Parathyroid adenoma (tissue), 2 donors: ENCODE results near the gene GABPB1.

Experiments used
- H2AFZ ChIP-seq: fragments of 300-600 bp; sonication (generic); one replicate; pipeline ENCODE4 v1.7.0; 2017; ENCODE audit warnings: antibody characterized with exemption, mild to moderate bottlenecking
- H3K27ac ChIP-seq: fragments of 300-600 bp; sonication (generic); one replicate; pipeline ENCODE4 v1.7.0; 2017
- H3K27me3 ChIP-seq: fragments of 300-600 bp; sonication (generic); one replicate; pipeline ENCODE4 v1.7.0; 2017; ENCODE audit warnings: low read length; ENCODE audit not compliant: control insufficient read depth, insufficient read depth
- H3K36me3 ChIP-seq: fragments of 300-600 bp; sonication (generic); one replicate; pipeline ENCODE4 v1.7.0; 2017; ENCODE audit warnings: low read length; ENCODE audit not compliant: control insufficient read depth, insufficient read depth
- H3K4me1 ChIP-seq: fragments of 300-600 bp; sonication (generic); one replicate; pipeline ENCODE4 v1.7.0; 2017; ENCODE audit warnings: control low read depth
- H3K4me2 ChIP-seq: fragments of 300-600 bp; sonication (generic); one replicate; pipeline ENCODE4 v1.7.0; 2017; ENCODE audit warnings: low read length
- H3K4me3 ChIP-seq: fragments of 300-600 bp; sonication (generic); one replicate; pipeline ENCODE4 v1.7.0; 2017; ENCODE audit warnings: low read depth, low read length
- H3K79me2 ChIP-seq: fragments of 300-600 bp; sonication (generic); one replicate; pipeline ENCODE4 v1.7.0; 2017; ENCODE audit warnings: control low read depth
- H3K9ac ChIP-seq: fragments of 300-600 bp; sonication (generic); one replicate; pipeline ENCODE4 v1.7.0; 2017; ENCODE audit warnings: mild to moderate bottlenecking
- H3K9me3 ChIP-seq: fragments of 300-600 bp; sonication (generic); one replicate; pipeline ENCODE4 v1.7.0; 2017; ENCODE audit warnings: low read length; ENCODE audit not compliant: control insufficient read depth
- CTCF ChIP-seq: fragments of 300-600 bp; sonication (generic); IDR thresholded peaks from one replicate; pipeline ENCODE4 v1.7.0; 2017; ENCODE audit warnings: antibody characterized with exemption, mild to moderate bottlenecking
- donor health status: primary hyperparathyroidism.

The GABPB1 gene

GRCh38 chr15:50257332-50257731, 97.7 kb downstream of the GABPB1 start:
- Histone ChIP-seq H3K4me3 (no peak overlapping the region), H3K79me2 (no peaks in the 10 kb centered on the region), H3K9ac (no peak overlapping the region), H3K27me3 (no peaks in the 10 kb centered on the region), H3K4me1 (no peaks in the 10 kb centered on the region), H3K27ac (no peak overlapping the region), H3K4me2 (no peak overlapping the region), H3K9me3 (no peaks in the 10 kb centered on the region), H2AFZ (no peak overlapping the region), H3K36me3 (no peaks in the 10 kb centered on the region)
- no peak for TF ChIP-seq CTCF

GRCh38 chr15:50256188-50257041, 98.6 kb downstream of the GABPB1 start:
- Histone ChIP-seq H3K36me3 (no peaks in the 10 kb centered on the region), H3K4me2 (no peak overlapping the region), H3K4me3 (no peak overlapping the region), H3K4me1 (no peaks in the 10 kb centered on the region), H3K9me3 (no peaks in the 10 kb centered on the region), H3K27me3 (no peaks in the 10 kb centered on the region), H3K79me2 (no peaks in the 10 kb centered on the region), H3K27ac (no peak overlapping the region), H2AFZ (no peak overlapping the region), H3K9ac (no peak overlapping the region)
- no peak for TF ChIP-seq CTCF

GRCh38 chr15:50252556-50252955, 102.4 kb downstream of the GABPB1 start:
- Histone ChIP-seq H3K4me1 (no peaks in the 10 kb centered on the region), H3K27me3 (no peaks in the 10 kb centered on the region), H2AFZ (no peak overlapping the region), H3K9ac (no peak overlapping the region), H3K4me3 (no peak overlapping the region), H3K36me3 (no peaks in the 10 kb centered on the region), H3K9me3 (no peaks in the 10 kb centered on the region), H3K79me2 (no peaks in the 10 kb centered on the region), H3K27ac (no peak overlapping the region), H3K4me2 (no peak overlapping the region)
- no peak for TF ChIP-seq CTCF

GRCh38 chr15:50251638-50252182, 103.3 kb downstream of the GABPB1 start:
- Histone ChIP-seq H2AFZ (no peak overlapping the region), H3K4me3 (no peak overlapping the region), H3K9me3 (no peaks in the 10 kb centered on the region), H3K36me3 (no peaks in the 10 kb centered on the region), H3K79me2 (no peaks in the 10 kb centered on the region), H3K9ac (no peak overlapping the region), H3K27me3 (no peaks in the 10 kb centered on the region), H3K27ac (no peak overlapping the region), H3K4me2 (no peak overlapping the region), H3K4me1 (no peaks in the 10 kb centered on the region)
- no peak for TF ChIP-seq CTCF
